ELF-1 (cell line): Measurements from ENCODE around the gene CHPT1.
"Not testable (repeated sequence)": the region's sequence is repeated elsewhere in the genome, so short reads cannot be mapped to it uniquely, and the experiment has no call there.

Source experiments
- DNase-seq: peaks from one replicate; pipeline ENCODE4 v3.0.0-alpha.2; 2016; ENCODE audit warnings: low read depth, low spot score

CHPT1 gene

DNA sequence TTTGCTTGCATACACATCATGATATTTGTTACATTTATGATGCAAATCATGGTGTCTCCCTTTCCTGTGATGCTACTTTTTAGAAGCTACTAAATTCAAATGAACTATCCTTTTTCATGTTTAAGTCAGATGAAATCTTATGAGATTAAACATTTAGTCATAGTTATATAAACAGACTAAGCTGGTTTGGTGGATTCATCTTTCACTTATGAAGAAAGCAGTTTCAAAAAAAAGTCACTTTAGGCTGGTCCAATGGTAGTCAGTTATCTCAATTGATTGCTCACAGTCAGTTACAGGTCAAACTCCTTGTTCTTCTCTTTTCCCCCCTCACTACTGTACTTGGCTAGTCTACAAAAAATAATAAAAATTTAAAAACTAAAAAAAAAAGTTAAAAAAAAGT, 22.1 kb downstream of the CHPT1 start:
- DNase-seq = no peak

DNA sequence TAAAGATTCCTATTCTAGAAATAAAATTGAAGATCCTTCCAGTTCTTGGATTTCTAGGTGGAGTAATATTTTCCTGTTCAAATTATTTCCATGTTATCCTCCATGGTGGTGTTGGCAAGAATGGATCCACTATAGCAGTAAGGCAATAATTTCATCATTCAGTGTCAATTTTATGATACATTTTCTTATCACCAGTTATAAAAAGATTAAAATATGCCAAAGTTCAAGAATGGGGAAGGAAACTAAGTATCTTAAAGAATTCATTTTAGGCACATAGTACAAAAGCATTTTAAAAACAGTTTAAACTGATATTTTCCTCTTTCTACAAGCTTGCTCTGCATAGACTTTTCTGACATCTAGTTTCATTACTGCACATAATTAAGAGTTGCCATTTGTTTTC, 22.7 kb downstream of the CHPT1 start:
- DNase-seq = no peak

DNA sequence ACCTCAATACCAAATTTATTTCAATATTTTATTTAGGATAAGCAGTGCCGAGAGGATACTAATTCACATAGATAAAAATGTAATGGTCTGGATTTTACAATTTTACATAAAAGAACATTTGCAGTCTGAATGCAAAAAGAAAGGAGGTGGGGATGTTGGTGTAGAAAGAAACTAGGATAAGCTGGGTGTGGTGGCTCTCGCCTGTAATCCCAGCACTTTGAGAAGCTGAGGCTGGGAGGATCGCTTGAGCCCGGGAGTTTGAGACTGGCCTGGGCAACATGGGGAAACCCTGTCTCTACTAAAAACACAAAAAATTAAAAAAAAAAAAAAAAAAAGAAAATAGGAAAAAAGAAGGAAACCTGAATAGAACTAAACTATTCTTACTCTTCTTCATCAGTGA, 25.0 kb downstream of the CHPT1 start:
- DNase-seq = no peak

DNA sequence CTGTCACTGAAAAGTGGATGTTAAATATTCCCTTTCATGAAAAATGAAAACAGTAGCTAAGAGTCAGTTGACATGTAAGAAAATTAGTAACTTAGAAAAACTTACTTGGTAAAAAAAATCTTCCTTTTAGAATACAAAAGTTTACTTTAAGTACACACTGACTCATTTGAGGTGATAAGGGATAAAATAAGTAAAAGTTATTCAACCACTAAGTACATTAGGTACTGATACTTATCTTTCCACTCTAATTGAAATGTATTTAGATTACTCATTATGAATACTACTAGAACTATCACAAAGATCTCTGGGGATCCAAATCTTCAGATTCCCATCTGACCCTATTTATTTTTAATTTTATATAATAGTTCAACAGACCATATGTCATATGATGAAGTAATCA, 29.7 kb downstream of the CHPT1 start:
- DNase-seq = no peak

DNA sequence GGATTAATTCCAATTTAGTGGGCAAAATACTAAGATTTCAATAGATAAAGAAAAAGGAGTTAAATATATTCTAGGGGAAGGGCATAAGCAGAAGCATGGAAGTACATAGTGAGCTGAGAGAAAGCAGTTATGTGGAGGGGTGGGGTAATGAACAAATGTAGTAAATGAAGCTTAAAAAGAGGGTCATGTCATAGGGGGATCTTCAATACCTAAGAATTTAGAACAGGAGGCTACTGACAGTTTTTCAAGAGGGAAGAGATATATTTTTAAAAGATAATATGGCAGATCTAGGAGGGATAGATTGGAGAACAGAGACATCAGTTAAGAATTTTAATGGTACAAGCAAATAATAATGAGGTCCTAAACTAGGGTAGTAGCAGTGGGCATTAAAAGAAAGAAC, 32.4 kb downstream of the CHPT1 start:
- DNase-seq = no peak

DNA sequence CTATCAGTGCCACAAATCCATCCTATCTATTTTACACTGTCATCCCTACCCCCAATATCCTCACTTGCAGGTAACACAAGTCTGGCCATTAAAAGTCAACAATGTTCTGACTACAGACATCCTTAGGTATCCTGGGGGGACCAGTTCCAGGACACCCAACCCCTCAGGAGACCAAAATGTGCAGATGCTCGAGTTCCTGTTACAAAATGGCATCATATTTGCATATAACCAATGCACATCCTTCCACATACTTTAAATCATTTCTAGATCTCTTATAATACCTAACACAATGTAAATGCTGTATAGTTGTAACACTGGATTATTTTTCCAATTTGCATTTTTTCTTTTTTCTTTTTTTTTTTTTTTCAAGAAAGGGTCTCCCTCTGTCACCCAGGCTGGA, 34.9 kb downstream of the CHPT1 start:
- no peak for DNase-seq

DNA sequence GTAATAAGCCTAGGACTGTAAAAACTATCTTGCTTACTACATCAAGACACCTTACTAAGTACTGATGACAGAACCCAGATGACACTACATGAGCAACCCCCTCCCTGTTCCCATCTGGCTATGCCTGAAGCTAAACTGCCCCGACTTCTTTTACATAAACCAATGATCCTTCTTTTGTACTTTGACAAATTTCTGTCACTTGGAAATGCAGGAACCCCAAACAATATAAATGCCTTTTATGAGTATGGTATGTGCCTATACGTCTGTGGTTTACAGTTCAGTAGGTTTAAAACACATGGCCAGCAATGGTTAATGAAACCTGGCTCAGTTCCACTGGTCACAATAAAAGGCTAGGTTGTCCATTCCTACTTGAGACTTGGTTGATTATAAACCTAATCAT, 35.7 kb downstream of the CHPT1 start:
- no peak for DNase-seq

DNA sequence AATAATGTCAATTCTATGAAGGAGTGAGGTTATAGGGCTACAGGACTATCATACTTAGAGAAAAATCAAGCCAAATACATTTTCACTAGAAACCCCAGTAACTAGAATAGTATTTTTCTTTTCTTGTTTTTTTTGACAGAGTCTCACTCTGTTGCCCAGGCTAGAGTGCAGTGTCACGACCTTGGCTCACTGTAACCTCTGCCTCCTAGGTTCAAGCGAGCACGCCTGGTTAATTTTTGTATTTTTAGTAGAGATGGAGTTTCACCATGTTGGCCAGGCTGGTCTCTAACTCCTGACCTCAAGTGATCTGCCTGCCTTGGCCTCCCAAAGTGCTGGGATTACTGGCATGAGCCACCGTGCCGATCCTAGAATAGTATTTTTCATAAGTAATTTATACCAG, 37.0 kb downstream of the CHPT1 start:
- DNase-seq = not testable (repeated sequence)

DNA sequence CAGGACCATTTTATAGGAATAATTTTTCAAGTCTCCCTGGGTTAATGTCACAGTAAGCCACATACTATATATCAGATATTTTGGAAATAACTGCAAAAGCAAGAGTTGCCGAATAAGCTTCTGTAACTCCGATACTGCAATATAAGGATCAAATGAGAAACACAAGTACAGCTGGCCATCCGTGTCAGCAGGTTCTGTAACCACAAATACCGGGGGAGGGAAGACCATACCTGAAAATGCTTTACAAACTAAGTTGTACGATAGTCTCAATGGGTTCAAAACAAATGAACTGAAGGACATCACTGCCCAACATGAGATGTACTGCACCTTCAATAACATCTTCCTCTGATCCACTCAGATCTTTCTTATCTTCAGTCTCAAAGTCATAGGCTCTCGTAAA, 40.0 kb downstream of the CHPT1 start:
- DNase-seq = no peak

DNA sequence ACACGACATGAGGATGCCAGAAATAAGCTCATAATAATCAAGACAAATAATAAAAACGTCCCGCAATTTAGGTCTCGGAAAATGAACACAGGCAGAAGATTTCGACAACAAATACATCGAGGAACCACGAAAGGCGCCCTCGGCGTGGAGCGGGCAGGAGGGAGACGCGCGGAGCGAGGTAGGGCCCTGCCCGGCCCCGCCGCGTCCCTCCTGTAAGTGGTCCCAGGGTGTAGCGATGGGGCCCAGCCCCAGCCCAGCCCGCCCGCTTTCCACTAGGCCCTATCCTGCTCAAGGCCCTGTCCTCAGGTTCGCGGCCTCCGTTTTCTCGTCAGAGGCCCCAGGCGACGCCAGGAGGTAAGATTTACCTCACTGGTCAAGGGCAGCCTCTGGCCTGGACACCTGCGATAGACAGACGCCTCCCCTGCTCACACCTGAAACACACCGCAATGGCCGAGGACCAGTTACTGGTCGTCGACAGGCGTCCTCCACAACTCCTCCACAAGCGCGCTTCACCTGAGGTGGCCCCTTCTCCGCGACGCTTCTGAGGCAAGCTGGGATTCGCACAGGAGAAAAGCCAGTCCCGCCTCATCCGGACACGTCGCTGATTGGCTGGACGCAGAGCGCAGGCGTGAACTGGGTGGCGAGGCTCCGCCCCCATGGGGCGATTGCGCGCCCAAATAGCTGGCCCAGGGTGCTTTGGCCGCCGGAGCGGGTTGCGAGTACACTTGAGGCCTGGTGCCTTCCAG, 41.7 kb downstream of the CHPT1 start, which contains the start of gene SYCP3:
TSS of gene SYCP3 (minus strand) at position 543 of the 746 bp plus-strand sequence. CDS start 1,527 bp downstream, outside the sequence.
- DNase-seq = no peak

DNA sequence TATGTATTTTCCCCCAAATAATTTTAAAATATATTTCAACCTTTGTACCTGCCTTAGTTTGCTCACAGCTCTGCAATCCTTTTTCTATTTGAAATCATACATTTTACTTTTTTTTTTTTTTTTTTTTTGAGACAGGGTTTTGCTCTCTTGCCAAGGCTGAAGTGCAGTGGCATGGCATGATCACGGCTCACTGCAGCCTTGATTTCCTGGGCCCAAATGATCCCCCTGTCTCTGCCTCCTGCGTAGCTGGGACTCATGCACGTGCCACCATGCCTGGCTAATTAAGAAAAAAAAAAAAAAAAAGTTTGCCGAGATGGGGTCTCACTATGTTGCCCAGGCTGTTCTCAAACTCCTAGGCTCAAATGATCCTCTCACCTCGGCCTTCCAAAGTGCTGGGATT, 43.1 kb downstream of the CHPT1 start:
- no peak for DNase-seq

DNA sequence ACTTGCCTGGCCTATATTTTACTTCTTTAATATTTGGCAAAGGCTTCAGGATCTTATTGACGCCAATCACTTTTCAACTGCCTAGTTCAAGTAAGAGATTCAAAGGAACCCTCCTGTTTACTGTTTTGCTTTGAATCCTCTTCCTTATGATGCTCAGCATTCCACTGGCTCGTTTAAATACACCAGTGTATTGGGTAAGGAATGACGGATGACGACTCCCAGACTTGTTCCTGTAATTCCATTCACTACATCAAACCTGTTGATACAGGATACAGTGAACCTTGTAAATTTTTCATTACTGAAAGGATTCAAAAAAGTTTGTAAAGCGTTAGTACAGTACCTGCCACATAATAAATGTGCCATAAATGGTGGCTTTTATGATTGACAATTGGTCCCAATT, 43.5 kb downstream of the CHPT1 start:
- DNase-seq = no peak

DNA sequence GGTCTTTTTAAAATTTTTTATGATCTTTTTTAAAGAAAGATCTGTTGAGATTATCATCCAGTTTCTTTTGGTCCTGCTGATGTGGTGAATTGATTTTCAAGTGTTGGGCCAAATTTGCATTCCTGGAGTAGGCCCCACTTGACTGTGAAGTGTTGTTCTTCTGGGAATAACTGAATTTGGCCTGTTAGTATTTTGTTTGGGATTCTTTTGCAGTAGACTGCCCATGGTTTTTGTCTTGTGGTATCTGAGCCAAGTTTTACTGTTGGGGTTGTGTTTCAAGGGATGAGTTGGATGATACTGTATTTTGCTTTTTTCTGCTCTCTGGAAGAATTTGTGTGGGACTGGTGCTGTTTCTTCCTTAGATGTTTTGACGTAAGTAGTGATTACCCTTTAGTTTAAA, 45.8 kb downstream of the CHPT1 start:
- no peak for DNase-seq

DNA sequence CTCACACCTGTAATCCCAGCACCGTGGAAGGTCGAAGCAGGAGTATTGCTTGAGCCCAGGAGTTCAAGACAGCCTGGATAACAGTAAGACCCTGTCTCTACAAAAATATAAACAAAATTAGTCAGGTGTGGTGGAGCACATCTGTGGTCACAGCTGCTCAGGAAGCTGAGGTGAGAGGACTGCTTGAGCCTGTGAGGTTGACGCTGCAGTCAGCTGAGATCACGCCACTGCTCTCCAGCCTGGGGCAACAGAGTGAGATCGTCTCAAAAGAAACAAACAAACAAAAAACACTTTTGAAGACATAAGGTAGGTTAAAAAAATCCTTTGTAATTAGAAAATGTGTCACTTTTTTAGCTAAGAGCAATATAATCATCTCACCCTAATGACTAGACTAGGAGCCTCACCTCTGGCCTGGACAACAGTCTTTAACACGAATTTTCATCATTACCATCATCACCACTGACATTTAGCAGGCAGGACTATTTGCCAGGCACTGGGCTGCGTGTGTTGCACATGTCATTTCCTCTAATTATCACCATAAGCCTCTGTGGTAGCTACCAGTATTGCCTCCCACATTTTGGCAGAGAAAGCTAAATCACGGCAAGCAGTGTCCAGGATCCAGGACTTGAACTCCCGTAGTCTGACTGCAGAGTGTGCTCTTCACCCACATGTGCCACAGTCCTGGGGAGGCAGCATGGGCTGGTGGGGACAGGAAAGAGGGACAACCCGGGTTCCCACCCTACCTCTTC, 46.5 kb downstream of the CHPT1 start:
- no peak for DNase-seq

DNA sequence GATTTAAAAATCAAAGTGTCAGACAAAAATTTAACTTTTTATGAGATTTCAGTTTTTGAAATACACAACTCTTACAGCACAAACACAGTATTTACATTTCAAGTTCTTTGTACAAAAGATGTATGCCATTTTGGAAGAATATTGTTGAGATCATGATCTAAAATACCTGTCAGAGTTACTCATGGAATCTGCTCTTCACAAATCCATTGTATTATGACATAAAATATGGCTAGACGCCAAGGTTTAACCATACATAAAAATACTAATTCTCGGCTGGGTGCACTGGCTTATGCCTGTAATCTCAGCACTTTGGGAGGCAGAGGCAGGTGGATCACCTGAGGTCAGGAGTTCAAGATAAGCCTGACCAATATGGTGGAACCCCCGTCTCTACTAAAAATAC, 48.0 kb downstream of the CHPT1 start:
- no peak for DNase-seq

DNA sequence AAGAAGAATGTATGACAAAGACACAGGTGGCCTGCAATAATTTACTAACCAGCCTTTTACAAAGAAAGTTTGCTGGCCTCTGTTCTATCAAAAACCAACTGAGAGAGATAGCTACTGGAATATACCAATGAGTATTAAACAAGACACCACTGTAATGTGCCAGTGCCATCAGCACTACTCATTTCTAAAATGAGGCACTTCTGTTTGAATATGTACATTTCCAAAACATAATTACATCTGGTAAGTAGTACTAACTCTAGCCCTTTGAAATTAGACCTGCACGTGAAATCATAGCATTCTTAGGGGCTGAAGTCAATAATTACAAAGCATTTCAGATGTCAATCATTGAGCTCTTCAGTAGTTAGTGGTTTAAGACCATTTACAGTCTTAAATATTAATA, 48.8 kb downstream of the CHPT1 start:
- DNase-seq = no peak

DNA sequence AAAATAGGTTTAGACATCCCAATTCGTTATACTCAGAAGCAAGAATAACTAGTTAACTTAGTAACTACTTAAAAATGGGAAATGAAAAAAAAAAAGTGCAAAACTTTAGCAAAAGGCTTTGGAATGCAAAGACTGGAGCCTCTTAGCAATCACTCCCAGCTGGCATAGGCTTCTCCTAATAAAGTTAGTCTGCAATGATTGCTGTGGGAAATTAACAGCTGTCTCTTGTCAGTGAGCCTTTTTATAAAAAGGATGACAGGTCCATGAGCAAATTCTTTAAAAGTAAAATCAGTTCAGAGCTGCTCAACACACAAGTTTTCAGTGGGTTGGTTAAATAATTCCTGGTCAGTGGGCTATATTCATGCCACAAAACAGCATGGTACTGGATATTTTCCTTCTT, 49.2 kb downstream of the CHPT1 start:
- no peak for DNase-seq

DNA sequence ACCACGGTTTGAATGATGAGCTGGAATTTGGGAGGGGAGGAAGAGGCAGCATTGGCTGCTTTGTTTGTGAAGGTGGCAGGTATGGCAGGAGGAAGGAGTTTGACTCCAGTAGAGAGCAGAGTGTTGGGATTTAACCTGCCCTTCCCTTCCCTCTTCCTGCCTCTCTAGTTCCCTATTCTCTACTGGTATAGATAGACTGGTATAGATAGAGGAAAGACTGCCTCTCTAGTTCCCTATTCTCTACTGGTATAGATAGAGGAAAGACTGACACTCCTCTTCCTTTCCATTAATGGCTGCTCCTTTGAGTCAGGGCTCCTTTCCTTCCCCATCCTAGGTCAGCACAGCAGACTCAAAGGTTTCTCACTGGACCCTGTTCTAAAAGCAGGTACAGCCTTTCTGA, 50.3 kb downstream of the CHPT1 start:
- DNase-seq = no peak

DNA sequence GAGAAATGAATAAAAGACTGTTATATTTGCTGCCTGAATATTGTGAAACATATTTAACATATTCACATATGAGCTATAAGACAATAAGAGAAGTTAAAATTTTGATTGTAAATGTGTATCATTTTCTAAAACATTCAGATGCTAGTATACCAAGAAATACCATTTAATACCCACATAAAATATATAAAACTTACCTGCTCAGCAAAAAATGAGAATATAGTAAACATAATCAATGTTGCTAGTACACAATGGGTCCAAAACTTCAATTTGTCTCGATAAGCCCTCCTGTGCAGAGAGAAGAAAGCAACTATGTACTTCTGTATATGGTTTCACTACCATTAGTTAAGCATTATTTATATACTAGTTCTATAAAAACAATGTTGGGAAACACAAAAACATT, 51.5 kb downstream of the CHPT1 start:
- DNase-seq = no peak

DNA sequence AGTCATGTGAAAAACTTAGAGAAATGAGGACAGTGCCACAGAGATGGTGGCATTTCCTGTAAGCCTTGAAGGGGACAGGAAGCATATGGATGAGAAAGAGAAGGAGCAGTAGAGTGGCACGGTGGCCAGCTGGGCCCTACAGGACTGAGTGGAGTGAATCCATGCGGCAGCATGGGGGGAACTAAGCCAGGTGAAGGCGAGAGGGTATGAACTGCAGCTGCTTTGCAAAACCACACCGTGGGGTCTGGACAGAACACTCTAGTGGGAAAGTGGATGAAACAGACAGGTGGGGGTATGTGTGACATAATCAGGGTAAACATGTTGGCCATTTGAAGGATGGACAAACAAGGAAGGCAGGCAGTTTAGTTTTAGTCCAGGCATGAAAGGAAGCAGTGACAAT, 52.2 kb downstream of the CHPT1 start:
- DNase-seq = no peak

DNA sequence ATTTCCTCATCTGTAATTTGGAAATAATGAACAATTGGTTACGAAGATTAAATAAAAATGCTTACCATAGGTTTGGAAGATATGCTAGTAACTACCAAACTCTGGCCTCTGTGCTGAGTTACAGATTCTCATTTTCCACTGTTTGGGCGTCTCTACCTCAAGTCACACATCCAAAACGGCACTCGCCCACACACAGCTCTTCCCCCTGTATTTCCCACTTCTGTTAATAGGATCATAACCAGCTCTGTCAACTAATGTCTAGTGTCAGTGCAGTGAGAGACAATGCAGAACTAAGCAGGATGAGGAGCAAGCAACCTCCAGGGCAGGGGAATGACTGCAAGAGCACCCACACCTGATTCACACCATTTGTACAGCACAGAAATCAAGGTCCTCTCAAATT, 52.7 kb downstream of the CHPT1 start:
- no peak for DNase-seq

DNA sequence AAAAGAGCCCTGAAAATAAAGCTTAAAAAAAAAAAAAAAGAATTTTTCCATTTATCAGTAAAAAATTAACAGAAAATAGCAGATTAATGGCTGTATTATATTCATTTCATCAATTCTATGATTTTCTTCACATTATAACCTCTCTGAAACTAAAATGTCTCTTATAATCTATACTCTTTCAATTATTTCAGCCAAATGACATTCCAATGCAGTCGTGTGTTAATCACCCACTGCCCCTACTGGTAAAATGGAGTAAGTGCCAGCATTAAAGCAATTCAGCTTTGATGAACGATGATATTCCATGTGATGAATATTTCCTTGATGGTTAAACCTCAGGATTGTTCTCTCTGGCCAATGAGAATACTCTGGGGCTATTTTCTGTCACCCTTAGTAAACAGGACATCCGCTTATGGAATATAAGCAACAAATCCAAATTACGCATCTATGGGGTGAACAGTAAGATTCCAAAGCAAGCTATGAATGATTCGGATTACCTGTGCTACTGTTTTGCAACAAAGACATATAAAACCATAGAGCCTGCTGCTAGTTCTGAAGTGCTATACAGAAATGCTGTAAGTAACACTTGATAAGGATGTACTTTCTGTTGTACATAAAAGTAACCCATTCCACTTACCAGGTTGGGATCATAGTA, 62.1 kb downstream of the CHPT1 start:
- no peak for DNase-seq

DNA sequence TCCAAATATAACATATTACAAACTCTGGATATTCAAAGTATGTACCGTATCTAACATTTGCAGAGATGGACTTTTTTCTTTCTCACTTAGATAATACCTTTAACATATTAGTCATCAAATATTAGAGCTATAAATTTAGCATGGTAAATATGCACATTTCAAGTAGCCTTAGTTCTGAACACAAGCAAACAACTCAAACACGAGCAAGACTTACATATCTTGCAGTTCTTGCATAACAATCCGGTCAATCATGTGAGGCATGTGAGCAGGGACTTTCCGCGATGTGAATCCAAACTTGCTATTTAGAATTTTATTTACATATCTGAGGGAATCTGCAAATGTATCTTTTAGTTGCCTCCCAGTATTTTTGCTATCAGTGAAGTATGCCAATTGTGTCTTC, 63.9 kb downstream of the CHPT1 start:
- no peak for DNase-seq
